Mesenteric fat pad (tissue), 1 donor: ENCODE measurements around the gene ZNF774. TPM values are rescaled to one million over a fixed set of nuclear protein-coding genes. Genes with fewer than 3 reads are reported as not detected.
A peak's percentile ranks its signal among the peaks of the same experiment; 100 is the strongest.
"Not testable (repeated sequence)": the region's sequence is repeated elsewhere in the genome, so short reads cannot be mapped to it uniquely, and the experiment has no call there.

ENCODE experiments used
- DNase-seq: peaks from one replicate; pipeline ENCODE4 v3.0.0-alpha.2; 2020; ENCODE audit warnings: low spot score
- total RNA-seq: library from RNA; stranded (reverse); fragmentation: NEBNext Ultra II Directional; extraction: Animal tissue kit (Norgen Biotek cat#: 25700); gene quantifications from one replicate; pipeline ENCODE4 v1.2.1, GENCODE V29; 2021
- donor health status: DM: yes; HTN: yes; CAD: no.

The ZNF774 gene
- total RNA-seq, 1 donor from 2014 or later: 0.84 TPM

GRCh38 chr15:90388462-90389380 lies 36.6 kb downstream of the ZNF774 start:
- DNase-seq: peak; percentile 91

- DNase-seq: no peak
These were observed 37.4 kb downstream of the ZNF774 start for GRCh38 chr15:90389513-90389912.

DNA sequence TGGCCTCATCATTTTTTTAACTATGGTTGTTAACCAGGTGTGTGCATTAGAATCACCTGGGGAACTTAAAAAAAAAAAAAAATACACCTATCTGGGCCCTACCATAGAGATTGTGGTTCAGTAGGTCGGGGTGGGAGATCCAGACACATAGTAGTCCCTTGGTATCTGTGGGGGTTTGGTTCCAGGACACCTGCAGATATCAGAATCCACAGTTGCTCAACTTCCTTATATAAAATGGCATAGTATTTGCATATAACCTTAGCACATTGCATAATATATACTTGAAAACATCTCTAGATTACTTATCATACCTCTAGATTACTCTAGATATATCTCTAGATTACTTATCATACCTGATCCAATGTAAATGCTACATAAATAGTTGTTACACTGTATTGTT lies 41.0 kb downstream of the ZNF774 start:
- DNase-seq: no peak

- no peak for DNase-seq
These were observed 42.0 kb downstream of the ZNF774 start for GRCh38 chr15:90394074-90394473.

GRCh38 chr15:90394748-90395442 lies 42.8 kb downstream of the ZNF774 start:
- no peak for DNase-seq

DNA sequence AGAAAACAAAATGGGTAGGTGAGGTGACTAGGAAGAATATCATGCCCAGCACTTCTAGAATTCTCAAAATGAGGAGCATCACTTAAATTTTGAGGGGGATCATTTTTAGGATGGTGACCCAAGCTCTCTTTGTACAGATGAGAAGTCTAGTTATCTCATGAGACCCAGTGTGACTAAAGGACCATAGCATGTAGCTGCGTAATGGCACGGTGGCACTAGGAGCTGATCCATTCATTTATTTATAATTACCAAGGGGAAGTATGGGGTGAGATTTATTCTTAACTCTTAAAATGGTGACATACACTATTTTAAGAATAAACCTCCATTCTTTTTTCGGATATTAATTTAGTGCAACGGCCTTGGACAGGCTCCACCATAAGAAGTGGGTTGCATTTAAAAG lies 44.2 kb downstream of the ZNF774 start:
- no peak for DNase-seq

DNA sequence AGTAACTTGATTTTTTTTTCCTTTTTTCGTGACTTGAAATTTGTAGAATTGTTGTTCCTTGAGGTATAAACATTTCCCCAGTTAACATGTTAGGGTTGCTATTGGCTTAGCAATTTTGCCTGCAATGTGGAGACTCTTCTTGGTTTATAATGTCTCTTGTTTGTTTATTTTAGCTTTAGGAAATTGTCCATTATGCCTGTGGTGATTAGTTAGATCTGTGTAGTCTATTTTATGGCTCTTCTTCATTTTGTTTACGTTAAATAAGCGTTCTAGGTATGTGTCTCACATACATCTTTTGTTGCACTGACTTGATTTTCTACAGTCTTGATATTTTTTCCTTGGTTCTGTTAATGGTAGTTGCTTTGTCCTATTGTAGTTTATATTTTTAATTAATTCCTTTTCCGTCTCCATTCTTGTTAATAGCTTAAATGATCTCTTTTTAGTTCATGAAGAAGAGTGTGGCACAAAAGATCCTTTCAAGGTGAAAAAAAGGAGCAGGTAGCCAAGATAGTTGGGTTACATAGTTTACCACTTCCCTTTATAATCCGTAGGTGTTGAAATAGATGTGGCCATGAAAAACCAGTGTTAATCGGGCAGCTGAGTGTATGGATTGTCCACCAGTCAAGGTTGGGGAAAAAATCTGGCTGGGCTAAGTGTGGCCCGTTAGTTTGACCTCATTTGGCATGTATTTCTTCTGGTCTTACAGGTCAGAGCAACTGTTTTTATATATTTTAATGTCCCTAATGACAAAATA lies 48.1 kb downstream of the ZNF774 start:
- DNase-seq: no peak

DNA sequence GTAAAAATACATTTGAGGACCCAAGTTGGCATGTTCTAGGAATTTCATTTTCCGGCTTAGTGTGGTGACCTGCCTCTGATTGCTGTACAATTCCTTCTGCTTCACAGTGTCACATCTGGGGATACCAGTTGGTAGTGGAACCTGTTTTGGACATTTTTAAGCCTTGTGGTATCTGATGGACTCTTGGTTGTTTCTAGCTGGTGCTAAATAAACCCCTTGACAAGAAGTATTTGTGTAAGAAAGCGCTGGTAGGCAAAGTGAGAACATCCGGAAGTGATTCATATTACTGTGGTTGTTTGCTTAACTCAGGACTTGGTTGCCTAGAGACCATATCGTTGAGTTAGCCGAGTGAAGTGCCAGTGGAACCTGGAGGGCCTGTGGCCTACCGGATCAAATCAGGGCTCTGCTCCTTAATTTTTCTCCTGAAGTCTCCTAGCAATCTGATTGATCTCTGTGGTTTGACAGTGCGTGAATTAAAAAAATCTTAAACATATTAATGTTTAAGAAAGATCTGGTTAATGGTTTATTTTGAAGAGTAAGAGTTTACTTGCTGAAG lies 48.8 kb downstream of the ZNF774 start:
- no peak for DNase-seq

DNA sequence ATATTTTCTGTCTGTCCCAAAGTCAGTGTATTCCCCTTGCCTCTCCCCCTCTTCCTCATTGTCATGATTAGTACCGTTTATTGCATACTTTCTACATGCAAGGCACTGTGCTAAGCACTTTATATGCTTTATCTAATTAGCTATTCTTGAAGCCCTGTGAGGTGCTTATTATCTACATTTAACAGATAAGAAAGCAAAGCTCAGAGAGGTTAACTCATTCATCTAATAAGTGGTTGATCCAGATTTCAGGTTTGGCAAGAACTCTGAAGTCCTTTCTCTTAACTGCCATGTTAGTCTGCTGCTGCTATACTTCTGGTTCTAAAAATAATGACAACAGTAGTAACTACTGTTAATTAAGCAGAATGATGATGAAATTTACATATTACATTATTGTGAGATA lies 49.4 kb downstream of the ZNF774 start:
- DNase-seq: no peak

GRCh38 chr15:90402223-90402622 lies 50.1 kb downstream of the ZNF774 start:
- no peak for DNase-seq

- DNase-seq: no peak
These were observed 50.7 kb downstream of the ZNF774 start for GRCh38 chr15:90402767-90403166.

DNA sequence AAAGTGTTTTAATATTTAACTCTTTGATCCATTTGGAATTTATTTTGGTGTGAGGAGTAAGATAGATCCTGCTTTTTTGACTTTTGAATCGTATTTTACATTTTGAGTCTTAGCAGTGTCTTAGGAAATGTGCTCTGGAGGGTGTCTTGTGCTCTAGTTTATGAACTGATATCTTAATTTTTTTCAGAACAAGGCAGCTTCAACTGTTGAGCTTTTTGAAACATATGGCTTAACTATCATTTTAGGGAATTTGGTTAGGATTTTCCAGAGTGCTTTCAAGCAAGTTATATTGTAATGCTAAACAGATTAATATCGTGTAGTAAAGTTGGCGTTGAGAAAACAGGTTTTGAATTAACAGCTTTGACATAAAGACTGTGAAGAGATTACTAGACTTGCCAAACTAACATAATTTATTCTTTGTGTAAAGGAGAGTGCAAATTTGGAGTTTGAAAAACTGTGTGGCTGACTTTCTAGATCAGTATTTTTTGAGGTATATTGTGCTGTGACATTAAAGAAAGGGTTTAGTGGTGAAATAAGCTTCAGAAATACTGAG lies 53.0 kb downstream of the ZNF774 start:
- no peak for DNase-seq

DNA sequence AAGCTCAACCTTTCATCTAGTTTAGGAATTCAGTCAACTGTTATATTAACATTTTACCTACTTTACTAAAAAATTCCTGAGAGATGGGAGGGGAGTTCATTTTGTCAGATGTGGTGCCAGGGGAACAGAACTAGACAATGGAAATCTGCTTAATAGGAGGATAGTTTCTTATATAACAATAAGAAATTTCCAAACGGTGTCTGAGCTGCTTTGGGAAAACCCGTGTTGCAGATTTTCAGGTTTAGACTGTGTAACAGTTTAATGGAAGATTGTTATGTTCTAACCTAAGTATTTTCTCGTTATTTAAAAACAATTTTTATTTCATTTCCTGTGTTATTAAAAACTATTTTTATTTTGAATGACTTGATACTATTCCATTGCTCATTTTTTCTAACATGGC lies 55.3 kb downstream of the ZNF774 start:
- no peak for DNase-seq

GRCh38 chr15:90407871-90408317 lies 55.8 kb downstream of the ZNF774 start:
- DNase-seq: no peak

DNA sequence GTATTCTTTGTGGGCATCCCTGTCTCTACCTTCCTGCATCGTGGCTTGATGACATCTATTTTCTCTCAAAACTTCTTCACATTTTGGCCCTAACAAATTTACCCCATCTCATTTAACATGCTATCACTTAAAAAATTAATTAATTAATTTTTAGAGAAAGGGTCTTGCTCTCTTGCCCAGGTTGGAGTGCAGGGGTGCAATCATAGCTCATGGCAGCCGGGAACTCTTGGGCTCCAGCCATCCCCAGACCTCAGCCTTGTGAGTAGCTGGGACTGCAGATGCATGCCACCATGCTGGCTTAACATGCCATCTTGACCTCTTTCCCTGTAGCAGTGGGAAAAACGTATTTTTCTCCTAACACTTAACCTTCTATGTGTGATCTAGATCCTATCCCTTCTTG lies 56.6 kb downstream of the ZNF774 start:
- DNase-seq: no peak

GRCh38 chr15:90409587-90409986 lies 57.5 kb downstream of the ZNF774 start:
- DNase-seq: not testable (repeated sequence)

GRCh38 chr15:90410316-90410715 lies 58.2 kb downstream of the ZNF774 start:
- not testable (repeated sequence) for DNase-seq

- DNase-seq: no peak
These were observed 59.1 kb downstream of the ZNF774 start for GRCh38 chr15:90411176-90411575.
